GM23338 (cell line): Measurements from ENCODE around the gene CTDP1.

Source experiments
- CREB1 ChIP-seq: fragments of 250-450 bp; sonication (Bioruptor Pico); IDR thresholded peaks from 2 replicates; pipeline ENCODE4 v1.5.0; 2020; ENCODE audit warnings: low read depth, mild to moderate bottlenecking, moderate library complexity
- CTCF ChIP-seq, 2 experiments: fragments of 200-600 bp in 1 of 2; sonication (generic) in 1 of 2; conservative IDR thresholded peaks; 2 replicates each; pipeline versions ENCODE4 v1.5.1 to v1.6.1; 2016 to 2017; ENCODE audit warnings: antibody characterized with exemption in 2 of 2, low read depth in 2 of 2, mild to moderate bottlenecking in 2 of 2, moderate library complexity in 1 of 2
- ETS1 ChIP-seq: IDR thresholded peaks from 2 replicates; pipeline ENCODE4 v1.6.1; 2016; ENCODE audit warnings: antibody characterized with exemption
- EZH2 ChIP-seq: fragments of 200-600 bp; sonication (generic); IDR thresholded peaks from one replicate; pipeline ENCODE4 v1.8.0; 2017; ENCODE audit warnings: antibody characterized with exemption, mild to moderate bottlenecking, low read depth; ENCODE audit not compliant: unreplicated experiment
- EZH2phosphoT487 ChIP-seq: fragments of 200-600 bp; sonication (generic); IDR thresholded peaks from one replicate; pipeline ENCODE4 v1.8.1; 2018; ENCODE audit warnings: antibody characterized with exemption; ENCODE audit not compliant: unreplicated experiment
- JUNB ChIP-seq: IDR thresholded peaks from one replicate; pipeline ENCODE4 v1.6.1; 2016; ENCODE audit warnings: antibody characterized with exemption; ENCODE audit not compliant: unreplicated experiment
- NANOG ChIP-seq: IDR thresholded peaks from 2 replicates; pipeline ENCODE4 v1.6.1; 2016; ENCODE audit warnings: antibody characterized with exemption, borderline replicate concordance
- POLR2AphosphoS5 ChIP-seq: IDR thresholded peaks from 2 replicates; pipeline ENCODE4 v1.6.1; 2016; ENCODE audit warnings: antibody characterized with exemption, low read depth
- ZNF331 ChIP-seq: fragments of 250-450 bp; sonication (Bioruptor Pico); IDR thresholded peaks from 2 replicates; pipeline ENCODE4 v1.5.0; 2020; ENCODE audit warnings: low read depth, mild to moderate bottlenecking, moderate library complexity
- TF ChIP-seq, protein P1 (sequence below): IDR thresholded peaks from one replicate; pipeline ENCODE4 v1.6.1; 2018; ENCODE audit warnings: antibody characterized with exemption; ENCODE audit not compliant: unreplicated experiment
- TF ChIP-seq, protein P2 (sequence below): fragments of 250-450 bp; sonication (Bioruptor Pico); IDR thresholded peaks from 2 replicates; pipeline ENCODE4 v1.5.0; 2020; ENCODE audit warnings: mild to moderate bottlenecking, moderate library complexity

DNA sequence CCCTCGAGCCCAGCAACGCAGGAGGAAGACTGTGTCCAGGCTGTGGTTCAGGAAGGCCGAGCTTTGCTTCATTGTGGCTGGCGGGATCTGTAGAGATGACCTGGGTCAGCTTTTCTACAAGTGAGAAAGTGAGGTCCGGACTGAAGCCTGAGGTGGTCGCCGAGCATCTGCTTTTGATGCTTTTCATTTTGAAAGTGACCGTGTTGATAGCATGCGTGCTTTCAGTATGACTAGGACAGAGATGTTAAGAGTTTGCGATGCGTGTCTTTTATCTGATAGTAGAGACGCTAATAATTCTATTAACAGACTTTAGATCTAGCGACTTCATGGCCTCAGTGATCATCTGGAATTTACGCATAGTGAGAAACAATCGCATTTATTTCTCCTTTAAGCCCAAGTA lies 28.1 kb downstream of the CTDP1 start:
- TF ChIP-seq CTCF (conservative IDR thresholded peaks at IDR 0.05; ENCODE audit: low read depth in 2 of 2): no peak
- TF ChIP-seq, protein P1, sequence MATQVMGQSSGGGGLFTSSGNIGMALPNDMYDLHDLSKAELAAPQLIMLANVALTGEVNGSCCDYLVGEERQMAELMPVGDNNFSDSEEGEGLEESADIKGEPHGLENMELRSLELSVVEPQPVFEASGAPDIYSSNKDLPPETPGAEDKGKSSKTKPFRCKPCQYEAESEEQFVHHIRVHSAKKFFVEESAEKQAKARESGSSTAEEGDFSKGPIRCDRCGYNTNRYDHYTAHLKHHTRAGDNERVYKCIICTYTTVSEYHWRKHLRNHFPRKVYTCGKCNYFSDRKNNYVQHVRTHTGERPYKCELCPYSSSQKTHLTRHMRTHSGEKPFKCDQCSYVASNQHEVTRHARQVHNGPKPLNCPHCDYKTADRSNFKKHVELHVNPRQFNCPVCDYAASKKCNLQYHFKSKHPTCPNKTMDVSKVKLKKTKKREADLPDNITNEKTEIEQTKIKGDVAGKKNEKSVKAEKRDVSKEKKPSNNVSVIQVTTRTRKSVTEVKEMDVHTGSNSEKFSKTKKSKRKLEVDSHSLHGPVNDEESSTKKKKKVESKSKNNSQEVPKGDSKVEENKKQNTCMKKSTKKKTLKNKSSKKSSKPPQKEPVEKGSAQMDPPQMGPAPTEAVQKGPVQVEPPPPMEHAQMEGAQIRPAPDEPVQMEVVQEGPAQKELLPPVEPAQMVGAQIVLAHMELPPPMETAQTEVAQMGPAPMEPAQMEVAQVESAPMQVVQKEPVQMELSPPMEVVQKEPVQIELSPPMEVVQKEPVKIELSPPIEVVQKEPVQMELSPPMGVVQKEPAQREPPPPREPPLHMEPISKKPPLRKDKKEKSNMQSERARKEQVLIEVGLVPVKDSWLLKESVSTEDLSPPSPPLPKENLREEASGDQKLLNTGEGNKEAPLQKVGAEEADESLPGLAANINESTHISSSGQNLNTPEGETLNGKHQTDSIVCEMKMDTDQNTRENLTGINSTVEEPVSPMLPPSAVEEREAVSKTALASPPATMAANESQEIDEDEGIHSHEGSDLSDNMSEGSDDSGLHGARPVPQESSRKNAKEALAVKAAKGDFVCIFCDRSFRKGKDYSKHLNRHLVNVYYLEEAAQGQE: no peak
- TF ChIP-seq JUNB: no peak
- TF ChIP-seq POLR2AphosphoS5: no peak
- TF ChIP-seq EZH2: no peak
- TF ChIP-seq EZH2phosphoT487: no peak
- no peak for TF ChIP-seq CREB1 (CRISPR knock-in tag)
- TF ChIP-seq ETS1: no peak
- TF ChIP-seq, protein P2, sequence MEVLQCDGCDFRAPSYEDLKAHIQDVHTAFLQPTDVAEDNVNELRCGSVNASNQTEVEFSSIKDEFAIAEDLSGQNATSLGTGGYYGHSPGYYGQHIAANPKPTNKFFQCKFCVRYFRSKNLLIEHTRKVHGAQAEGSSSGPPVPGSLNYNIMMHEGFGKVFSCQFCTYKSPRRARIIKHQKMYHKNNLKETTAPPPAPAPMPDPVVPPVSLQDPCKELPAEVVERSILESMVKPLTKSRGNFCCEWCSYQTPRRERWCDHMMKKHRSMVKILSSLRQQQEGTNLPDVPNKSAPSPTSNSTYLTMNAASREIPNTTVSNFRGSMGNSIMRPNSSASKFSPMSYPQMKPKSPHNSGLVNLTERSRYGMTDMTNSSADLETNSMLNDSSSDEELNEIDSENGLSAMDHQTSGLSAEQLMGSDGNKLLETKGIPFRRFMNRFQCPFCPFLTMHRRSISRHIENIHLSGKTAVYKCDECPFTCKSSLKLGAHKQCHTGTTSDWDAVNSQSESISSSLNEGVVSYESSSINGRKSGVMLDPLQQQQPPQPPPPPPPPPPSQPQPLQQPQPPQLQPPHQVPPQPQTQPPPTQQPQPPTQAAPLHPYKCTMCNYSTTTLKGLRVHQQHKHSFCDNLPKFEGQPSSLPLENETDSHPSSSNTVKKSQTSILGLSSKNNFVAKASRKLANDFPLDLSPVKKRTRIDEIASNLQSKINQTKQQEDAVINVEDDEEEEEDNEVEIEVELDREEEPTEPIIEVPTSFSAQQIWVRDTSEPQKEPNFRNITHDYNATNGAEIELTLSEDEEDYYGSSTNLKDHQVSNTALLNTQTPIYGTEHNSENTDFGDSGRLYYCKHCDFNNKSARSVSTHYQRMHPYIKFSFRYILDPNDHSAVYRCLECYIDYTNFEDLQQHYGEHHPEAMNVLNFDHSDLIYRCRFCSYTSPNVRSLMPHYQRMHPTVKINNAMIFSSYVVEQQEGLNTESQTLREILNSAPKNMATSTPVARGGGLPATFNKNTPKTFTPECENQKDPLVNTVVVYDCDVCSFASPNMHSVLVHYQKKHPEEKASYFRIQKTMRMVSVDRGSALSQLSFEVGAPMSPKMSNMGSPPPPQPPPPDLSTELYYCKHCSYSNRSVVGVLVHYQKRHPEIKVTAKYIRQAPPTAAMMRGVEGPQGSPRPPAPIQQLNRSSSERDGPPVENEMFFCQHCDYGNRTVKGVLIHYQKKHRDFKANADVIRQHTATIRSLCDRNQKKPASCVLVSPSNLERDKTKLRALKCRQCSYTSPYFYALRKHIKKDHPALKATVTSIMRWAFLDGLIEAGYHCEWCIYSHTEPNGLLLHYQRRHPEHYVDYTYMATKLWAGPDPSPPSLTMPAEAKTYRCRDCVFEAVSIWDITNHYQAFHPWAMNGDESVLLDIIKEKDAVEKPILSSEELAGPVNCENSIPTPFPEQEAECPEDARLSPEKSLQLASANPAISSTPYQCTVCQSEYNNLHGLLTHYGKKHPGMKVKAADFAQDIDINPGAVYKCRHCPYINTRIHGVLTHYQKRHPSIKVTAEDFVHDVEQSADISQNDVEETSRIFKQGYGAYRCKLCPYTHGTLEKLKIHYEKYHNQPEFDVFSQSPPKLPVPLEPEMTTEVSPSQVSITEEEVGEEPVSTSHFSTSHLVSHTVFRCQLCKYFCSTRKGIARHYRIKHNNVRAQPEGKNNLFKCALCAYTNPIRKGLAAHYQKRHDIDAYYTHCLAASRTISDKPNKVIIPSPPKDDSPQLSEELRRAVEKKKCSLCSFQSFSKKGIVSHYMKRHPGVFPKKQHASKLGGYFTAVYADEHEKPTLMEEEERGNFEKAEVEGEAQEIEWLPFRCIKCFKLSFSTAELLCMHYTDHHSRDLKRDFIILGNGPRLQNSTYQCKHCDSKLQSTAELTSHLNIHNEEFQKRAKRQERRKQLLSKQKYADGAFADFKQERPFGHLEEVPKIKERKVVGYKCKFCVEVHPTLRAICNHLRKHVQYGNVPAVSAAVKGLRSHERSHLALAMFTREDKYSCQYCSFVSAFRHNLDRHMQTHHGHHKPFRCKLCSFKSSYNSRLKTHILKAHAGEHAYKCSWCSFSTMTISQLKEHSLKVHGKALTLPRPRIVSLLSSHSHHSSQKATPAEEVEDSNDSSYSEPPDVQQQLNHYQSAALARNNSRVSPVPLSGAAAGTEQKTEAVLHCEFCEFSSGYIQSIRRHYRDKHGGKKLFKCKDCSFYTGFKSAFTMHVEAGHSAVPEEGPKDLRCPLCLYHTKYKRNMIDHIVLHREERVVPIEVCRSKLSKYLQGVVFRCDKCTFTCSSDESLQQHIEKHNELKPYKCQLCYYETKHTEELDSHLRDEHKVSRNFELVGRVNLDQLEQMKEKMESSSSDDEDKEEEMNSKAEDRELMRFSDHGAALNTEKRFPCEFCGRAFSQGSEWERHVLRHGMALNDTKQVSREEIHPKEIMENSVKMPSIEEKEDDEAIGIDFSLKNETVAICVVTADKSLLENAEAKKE (CRISPR knock-in tag): no peak
- no peak for TF ChIP-seq ZNF331 (CRISPR knock-in tag)
- no peak for TF ChIP-seq NANOG
